GM18858 (cell line): ENCODE measurements around the gene NUP93.
"Not testable (repeated sequence)": the region's sequence is repeated elsewhere in the genome, so short reads cannot be mapped to it uniquely, and the experiment has no call there.

Experiments
- ATAC-seq: cut with Tn5 transposase; IDR thresholded peaks from one replicate; pipeline ENCODE4 v1.9.1; 2021; ENCODE audit not compliant: unreplicated experiment

The NUP93 gene

GRCh38 chr16:56865394-56866062 is 135.6 kb downstream of the NUP93 start:
- ATAC-seq: no peak

GRCh38 chr16:56866955-56867830 is 137.3 kb downstream of the NUP93 start:
- ATAC-seq: no peak

DNA sequence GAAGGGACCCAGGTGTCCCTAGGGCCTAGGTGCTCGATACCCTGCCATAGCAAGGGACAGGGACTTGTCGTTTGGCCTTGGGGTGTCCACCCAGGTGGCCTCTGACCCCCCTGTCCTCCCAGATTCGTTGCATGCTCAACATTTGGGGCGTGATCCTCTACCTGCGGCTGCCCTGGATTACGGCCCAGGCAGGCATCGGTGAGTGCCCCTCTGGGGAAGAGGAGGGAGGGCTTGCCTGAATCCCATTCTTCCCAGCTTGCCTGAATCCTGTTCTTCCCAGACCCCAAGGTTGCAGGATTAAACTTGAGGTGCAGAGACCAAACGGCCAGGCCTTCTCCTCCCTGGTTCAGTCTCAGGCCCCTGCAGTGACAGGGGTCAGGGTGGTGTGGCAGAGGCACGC is 138.2 kb downstream of the NUP93 start:
- ATAC-seq: no peak

GRCh38 chr16:56868766-56869165 is 138.8 kb downstream of the NUP93 start:
- ATAC-seq: not testable (repeated sequence)

DNA sequence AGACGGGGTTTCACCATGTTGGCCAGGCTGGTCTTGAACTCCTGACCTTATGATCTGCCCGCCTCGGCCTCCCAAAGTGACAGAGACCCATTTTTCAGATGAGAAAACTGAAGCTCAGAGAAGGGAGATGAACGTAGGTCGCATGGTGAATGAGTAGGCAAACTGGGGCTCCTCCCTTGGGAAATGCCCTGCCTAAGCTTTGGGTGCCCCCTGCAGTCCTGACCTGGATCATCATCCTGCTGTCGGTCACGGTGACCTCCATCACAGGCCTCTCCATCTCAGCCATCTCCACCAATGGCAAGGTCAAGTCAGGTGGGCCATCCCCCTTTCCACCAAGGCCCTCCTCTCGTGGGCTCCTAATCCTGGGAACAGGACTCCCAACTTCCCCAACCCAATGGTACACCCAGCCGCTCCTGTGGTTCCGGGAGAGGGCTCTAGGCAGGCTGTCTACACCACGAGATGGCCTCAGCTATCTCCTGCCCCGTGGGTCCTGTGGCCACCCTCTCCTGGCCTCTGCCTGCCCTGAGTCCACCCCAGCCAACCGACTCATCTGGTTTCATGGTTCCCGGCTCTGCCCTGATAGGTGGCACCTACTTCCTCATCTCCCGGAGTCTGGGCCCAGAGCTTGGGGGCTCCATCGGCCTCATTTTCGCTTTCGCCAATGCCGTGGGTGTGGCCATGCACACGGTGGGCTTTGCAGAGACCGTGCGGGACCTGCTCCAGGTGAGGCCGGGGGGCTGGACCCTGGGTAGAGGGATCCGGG is 139.8 kb downstream of the NUP93 start:
- no peak for ATAC-seq

- ATAC-seq: no peak
Measured at GRCh38 chr16:56870276-56870888, 140.5 kb downstream of the NUP93 start.

DNA sequence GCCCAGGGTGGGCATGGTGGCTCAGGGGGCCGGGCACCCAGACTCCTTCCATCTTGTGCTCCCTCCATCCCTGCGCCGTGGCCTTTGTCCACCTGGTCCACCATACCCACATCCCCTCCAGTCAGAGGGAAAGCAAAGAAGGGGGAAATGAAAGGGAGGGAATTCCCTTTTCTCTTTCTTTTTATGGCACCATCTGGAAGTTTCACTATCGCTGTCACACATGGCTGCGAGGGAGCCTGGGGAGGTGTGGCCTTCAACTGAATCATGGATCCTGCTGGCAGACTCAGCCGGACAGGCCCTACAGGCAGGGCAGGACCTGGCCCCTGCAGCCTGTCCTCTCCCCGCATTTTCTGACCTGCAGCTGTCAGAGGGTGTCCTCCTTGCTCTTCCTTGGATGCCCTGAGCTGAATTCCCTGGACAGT is 141.3 kb downstream of the NUP93 start:
- no peak for ATAC-seq

DNA sequence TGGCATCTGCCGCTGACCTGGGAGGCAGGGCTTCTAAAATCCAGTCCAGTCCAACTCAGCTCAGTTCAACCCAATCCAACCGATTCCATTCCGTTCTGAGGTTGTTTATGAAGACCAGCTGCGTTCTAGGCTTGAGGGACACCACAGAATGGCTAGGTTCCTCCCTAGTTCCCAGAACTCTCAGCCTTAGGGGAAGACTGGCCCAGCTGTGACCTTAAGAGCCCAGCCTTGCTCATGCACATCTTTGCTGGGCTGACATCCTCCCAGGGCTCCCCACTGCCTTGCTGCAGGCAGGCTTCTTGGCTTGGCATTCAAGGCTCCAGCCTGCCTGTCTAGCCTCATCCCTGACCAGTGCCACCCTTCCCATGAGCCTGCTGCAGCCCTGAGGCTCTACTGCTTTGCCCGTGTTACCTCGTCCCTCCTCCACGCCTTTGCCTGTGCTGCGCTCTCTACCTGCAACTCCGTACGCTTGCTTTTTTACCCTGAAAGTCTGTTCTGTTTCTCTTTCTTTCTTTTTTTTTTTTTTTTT is 143.0 kb downstream of the NUP93 start:
- no peak for ATAC-seq

DNA sequence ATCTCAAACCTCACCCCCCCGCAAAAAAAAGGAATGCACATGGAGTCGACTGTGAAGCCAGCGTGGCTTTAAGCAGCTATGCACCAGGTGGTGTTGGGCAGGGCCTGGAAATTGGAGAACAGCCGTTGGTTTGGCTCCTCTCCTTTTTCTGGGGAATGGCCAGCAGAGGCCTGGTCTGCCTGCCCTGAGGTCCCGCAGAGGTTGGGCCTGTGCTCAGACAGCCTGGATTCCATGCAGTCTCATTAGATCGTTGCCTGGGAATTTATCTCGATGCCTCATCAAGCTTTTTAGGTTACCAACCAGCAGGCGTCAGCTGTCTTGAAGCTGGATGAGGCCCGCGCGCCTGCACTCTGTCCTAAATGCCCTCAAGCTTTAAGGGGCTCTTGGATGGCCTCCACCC is 144.9 kb downstream of the NUP93 start:
- ATAC-seq: no peak

DNA sequence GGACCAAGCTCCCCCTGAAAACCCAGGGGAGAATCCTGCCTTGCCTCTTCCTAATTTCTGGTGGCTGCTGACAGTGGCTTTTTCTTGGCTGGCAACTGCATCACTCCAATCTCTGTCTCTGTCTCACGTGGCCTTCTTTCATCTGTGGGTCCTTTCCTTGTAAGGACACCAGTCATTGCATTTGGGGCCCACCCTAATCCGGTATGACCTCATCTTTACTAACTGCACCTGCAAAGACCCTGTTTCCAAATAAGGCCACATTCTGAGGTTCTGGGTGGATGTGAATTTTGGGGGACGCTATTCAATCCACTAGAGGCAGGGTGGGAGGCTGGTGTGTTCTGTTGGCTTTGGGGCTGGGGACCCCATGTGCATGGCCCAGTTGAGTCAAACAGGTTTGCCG is 146.1 kb downstream of the NUP93 start:
- ATAC-seq: no peak

- no peak for ATAC-seq
Measured at GRCh38 chr16:56877486-56878182, 147.7 kb downstream of the NUP93 start.

DNA sequence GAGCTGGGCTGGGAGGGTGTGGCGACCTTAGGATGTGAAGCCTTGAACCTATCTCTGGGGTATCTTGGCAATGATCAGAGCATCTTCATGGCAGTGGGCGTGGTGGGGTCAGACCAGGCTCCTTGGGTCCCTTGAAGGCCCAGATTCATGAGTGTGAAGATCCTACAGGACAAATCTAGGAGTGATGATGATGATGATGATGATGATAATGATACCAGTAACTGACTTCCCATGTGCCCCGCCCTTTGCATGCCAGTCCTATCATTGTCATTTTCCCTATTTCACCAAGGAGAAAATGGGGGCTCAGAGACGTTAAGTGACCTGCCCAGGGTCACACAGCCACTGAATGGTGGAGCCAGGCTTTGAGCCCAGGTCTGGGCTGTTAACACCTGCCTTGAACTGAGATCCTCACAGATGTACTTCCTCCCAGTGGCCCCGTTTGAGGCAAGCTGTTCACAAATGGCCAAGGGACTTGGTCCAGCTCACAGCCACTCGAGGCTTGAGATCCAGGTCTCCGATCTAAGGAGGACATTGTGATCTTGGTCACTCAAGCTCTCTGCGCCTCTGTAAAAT is 148.4 kb downstream of the NUP93 start:
- no peak for ATAC-seq

DNA sequence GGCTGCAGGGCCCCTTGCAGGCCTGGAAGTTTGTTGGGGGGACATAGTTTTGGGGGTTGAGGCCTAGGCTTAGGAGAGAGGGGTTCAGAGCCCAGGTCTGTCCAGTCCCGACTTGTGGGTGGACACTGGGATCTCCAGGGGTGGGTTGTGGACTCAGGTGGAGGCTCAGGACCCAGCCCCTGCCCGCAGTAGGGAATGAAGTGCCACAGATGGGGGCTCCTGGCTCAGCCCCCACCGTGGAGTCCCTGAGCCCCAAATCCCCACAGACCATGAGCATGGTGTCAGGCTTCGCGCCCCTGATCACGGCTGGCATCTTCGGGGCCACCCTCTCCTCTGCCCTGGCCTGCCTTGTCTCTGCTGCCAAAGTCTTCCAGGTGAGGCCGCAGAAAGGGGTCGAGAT is 149.3 kb downstream of the NUP93 start:
- no peak for ATAC-seq

- no peak for ATAC-seq
Measured at GRCh38 chr16:56880176-56880575, 150.2 kb downstream of the NUP93 start.

GRCh38 chr16:56880685-56881084 is 150.8 kb downstream of the NUP93 start:
- ATAC-seq: no peak

DNA sequence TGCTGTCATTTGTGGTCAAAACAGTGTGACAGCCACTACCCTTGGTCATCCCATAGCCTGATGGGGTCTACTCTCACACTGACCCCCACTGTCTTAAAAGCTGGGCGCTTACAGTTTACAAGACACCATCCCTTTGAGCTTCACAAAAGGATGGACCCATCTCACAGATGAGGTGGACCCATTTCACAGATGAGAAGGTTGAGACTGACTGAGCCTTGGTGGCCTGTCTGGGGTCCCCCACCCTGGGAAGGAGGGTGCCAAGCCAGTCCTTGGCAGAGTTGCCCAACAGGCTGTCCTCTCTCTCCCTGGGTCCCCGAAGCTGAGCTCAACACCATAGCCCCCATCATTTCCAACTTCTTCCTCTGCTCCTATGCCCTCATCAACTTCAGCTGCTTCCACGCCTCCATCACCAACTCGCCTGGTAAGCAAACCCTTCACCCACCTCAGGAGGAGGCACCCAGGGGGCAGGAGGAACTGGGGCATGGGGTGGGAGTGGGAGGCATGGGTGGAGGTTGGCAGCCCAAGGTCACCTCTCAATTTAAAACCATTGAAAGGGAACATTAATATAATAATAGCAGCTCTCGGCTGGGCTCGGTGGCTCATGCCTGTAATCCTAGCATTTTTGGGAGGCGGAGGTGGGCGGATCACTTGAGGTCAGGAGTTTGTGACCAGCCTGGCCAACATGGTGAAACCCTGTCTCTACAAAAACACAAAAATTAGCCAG is 152.3 kb downstream of the NUP93 start:
- no peak for ATAC-seq

DNA sequence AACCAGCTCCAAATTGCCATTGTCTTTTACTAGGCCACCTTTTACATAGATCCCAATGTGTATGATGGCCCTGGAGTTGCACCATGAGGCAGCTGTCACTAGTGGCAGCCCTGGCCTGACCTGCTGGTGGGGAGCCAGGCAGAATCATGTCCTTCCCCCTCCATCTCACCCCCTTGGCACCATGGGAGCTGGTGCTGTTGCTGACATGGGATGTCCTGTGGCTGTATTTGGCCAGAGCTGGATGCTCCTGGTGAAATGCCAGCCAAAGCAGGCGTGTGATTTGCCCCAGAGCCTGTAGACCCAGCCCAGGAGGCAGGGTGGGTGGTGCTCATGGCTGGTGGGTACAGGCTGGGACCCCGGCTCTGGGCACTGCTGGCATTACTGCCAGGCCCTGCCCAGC is 153.7 kb downstream of the NUP93 start:
- no peak for ATAC-seq

DNA sequence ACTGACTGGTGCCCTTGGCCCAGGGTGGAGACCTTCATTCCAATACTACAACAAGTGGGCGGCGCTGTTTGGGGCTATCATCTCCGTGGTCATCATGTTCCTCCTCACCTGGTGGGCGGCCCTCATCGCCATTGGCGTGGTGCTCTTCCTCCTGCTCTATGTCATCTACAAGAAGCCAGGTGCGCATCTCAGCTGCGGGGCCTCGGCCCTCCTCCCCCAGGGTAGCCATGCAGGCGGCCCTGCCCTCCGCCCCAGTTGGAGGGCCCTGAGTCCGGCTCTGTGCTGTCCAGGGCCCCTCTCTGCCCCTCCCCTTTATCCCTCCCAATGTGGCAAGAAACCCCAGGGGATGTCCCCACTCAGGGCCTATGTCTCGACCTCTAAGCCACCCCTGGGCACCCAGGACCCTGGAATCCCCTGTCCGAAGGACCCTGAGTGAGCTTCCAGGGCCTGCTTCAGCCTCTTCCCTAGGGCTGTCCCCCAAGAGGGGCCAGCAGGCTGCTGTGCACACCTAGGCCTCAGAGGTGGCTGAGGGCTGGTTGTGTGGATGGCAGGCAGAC is 154.2 kb downstream of the NUP93 start:
- ATAC-seq: no peak

DNA sequence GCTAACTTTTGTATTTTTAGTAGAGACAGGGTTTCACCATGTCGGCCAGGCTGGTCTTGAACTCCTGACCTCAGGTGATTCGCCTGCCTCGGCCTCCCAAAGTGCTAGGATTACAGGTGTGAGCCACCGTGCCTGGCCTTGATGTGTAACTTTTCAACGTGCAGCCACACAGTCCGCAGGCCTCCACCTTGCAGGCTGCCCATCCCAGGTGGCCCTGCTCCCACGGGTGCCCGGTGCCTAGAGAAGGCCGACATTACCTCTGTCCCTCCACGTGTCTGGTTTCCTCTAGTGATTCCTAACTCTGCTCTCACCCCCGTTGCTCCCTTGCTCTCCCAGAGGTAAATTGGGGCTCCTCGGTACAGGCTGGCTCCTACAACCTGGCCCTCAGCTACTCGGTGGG is 155.0 kb downstream of the NUP93 start:
- ATAC-seq: not testable (repeated sequence)
